GM12873 (cell line): Measurements from ENCODE around the gene APOBEC3G.

Experiments
- CTCF ChIP-seq: IDR thresholded peaks from 2 replicates; pipeline ENCODE4 v1.5.1; 2012; ENCODE audit warnings: low read depth, mild to moderate bottlenecking, moderate library complexity, low read length, control low read depth; ENCODE audit not compliant: insufficient read depth; ENCODE audit errors: missing control alignments

The APOBEC3G gene

GRCh38 chr22:39129746-39130145 is 52.7 kb downstream of the APOBEC3G start:
- no peak for TF ChIP-seq CTCF

GRCh38 chr22:39130152-39130704 is 53.2 kb downstream of the APOBEC3G start:
- TF ChIP-seq CTCF = no peak

GRCh38 chr22:39130892-39131855 is 54.1 kb downstream of the APOBEC3G start:
- no peak for TF ChIP-seq CTCF

GRCh38 chr22:39132281-39132680 is 55.2 kb downstream of the APOBEC3G start:
- TF ChIP-seq CTCF = no peak

- no peak for TF ChIP-seq CTCF
These were observed 55.9 kb downstream of the APOBEC3G start for GRCh38 chr22:39132871-39133524.

GRCh38 chr22:39133871-39134270 is 56.8 kb downstream of the APOBEC3G start:
- TF ChIP-seq CTCF = no peak
